ENCODE data around the gene NT5DC4. TPM values are rescaled to one million over a fixed set of nuclear protein-coding genes. Genes with fewer than 3 reads are reported as not detected.

NT5DC4 gene
- total RNA-seq, 1 donor from 2014 or later = not detected

DNA sequence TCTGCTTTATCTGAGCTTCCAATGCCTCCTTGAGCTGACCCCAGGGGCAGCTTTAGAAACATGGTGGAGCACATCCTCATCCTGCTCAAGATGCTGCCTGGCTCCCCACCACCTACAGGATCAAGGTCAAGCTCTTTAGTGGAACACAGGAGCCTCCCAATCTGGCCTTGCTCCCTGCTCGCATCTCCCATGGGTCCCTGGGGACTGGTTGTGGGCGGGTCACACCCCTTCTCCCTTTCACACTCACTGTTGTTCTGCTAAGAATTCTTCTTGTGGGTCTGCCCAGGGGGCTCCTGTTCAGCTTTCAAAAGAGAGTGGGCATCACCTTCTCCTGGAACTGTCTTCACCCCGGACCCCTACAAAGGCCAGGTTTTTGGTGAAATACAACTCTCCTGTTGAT is 8.4 kb upstream of the NT5DC4 start:
- H3K27ac ChIP-seq (ENCODE audit: low read depth, low read length) = no peak overlapping the region
- no peaks in the 10 kb centered on the region for H3K36me3 Mint-ChIP-seq (ENCODE audit: low read depth, unreplicated experiment)
- H3K9me3 Mint-ChIP-seq (ENCODE audit: unreplicated experiment) = peaks cover 5% of the 10 kb centered on the region
- FAIRE-seq (no peak), DNase-seq (ENCODE audit: low read depth) (no peak)
- no peak overlapping the region for H3K4me2 ChIP-seq (ENCODE audit: low read length)
- H3K27me3 Mint-ChIP-seq (ENCODE audit: low read depth, unreplicated experiment) = peaks cover 42% of the 10 kb centered on the region
- no peak overlapping the region for H2AFZ ChIP-seq (ENCODE audit: low read depth, low read length)
- H3K79me2 ChIP-seq (ENCODE audit: insufficient read depth, low read length) = no peaks in the 10 kb centered on the region
- no peaks in the 10 kb centered on the region for H4K20me1 ChIP-seq (ENCODE audit: insufficient read depth, low read length)
- no peak overlapping the region for H3K4me3 Mint-ChIP-seq (ENCODE audit: unreplicated experiment)
- peaks cover 7% of the 10 kb centered on the region for H3K4me1 Mint-ChIP-seq (ENCODE audit: low read depth, unreplicated experiment)
- TF ChIP-seq, protein P1, sequence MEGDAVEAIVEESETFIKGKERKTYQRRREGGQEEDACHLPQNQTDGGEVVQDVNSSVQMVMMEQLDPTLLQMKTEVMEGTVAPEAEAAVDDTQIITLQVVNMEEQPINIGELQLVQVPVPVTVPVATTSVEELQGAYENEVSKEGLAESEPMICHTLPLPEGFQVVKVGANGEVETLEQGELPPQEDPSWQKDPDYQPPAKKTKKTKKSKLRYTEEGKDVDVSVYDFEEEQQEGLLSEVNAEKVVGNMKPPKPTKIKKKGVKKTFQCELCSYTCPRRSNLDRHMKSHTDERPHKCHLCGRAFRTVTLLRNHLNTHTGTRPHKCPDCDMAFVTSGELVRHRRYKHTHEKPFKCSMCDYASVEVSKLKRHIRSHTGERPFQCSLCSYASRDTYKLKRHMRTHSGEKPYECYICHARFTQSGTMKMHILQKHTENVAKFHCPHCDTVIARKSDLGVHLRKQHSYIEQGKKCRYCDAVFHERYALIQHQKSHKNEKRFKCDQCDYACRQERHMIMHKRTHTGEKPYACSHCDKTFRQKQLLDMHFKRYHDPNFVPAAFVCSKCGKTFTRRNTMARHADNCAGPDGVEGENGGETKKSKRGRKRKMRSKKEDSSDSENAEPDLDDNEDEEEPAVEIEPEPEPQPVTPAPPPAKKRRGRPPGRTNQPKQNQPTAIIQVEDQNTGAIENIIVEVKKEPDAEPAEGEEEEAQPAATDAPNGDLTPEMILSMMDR (IDR thresholded peaks at IDR 0.05; ENCODE audit: insufficient read depth, low read depth, low read length) = no peak
- TF ChIP-seq EZH2 (IDR thresholded peaks at IDR 0.05; ENCODE audit: insufficient read depth, low read length) = no peak
- no peak overlapping the region for H3K4me3 ChIP-seq (ENCODE audit: insufficient read depth, low read depth, low read length)
- H3K4me1 ChIP-seq (ENCODE audit: insufficient read depth, low read length) = peaks cover 17% of the 10 kb centered on the region
- no peaks in the 10 kb centered on the region for H3K36me3 ChIP-seq (ENCODE audit: insufficient read depth, low read length)
- H3K9me3 ChIP-seq (ENCODE audit: insufficient read depth, low read depth, low read length) = no peaks in the 10 kb centered on the region
- H3K9ac ChIP-seq (ENCODE audit: low read length) = no peak overlapping the region
- H3K27ac Mint-ChIP-seq (ENCODE audit: unreplicated experiment) = no peak overlapping the region
- H3K27me3 ChIP-seq (ENCODE audit: insufficient read depth, low read length) = peaks cover 3% of the 10 kb centered on the region

DNA sequence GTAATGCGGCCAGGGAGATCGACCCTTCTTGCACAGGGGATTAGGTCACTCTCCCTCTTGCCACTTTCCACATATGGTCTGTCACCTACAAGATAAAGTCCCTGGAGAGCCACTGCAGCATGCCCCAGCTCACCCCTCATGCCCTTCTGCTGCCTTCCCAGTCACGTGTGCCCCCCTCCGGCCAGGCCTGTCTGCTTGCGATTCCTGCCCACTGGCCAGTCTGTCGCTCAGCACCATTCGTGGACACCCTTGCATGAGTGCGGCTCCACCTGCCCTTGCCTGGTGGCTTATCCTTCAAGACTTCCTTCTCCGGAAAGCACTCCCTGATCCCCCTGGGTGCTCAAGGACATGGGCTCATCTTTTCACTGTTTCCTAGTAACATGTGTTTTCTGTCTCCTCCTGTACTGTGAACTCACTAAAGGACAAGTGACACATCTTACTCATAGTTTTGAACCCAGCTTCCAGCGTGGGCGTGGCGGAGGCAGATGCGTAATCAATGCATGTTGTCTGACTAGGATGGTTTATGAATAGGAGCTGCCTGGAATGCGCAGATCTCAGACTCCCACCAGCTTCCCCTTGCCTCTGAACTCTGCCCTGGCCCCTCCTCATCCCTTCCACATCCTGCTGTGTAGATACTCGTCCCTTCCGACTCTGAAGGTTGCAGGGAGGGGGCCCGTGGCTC is 7.8 kb upstream of the NT5DC4 start:
- Histone ChIP-seq H2AFZ (ENCODE audit: low read depth, low read length) (peak overlapping the region; percentile 39), H3K4me2 (ENCODE audit: low read length) (peak overlapping the region; percentile 74), H3K36me3 (ENCODE audit: insufficient read depth, low read length) (no peaks in the 10 kb centered on the region), H4K20me1 (ENCODE audit: insufficient read depth, low read length) (no peaks in the 10 kb centered on the region), H3K79me2 (ENCODE audit: insufficient read depth, low read length) (no peaks in the 10 kb centered on the region), H3K27me3 (ENCODE audit: insufficient read depth, low read length) (peaks cover 3% of the 10 kb centered on the region), H3K9ac (ENCODE audit: low read length) (peak overlapping the region; percentile 57), H3K4me3 (ENCODE audit: insufficient read depth, low read depth, low read length) (no peak overlapping the region), H3K4me1 (ENCODE audit: insufficient read depth, low read length) (peaks cover 17% of the 10 kb centered on the region), H3K27ac (ENCODE audit: low read depth, low read length) (peak overlapping the region; percentile 58), H3K9me3 (ENCODE audit: insufficient read depth, low read depth, low read length) (no peaks in the 10 kb centered on the region)
- Mint-ChIP-seq H3K27ac (ENCODE audit: unreplicated experiment) (no peak overlapping the region), H3K4me3 (ENCODE audit: unreplicated experiment) (no peak overlapping the region), H3K9me3 (ENCODE audit: unreplicated experiment) (peaks cover 5% of the 10 kb centered on the region), H3K36me3 (ENCODE audit: low read depth, unreplicated experiment) (no peaks in the 10 kb centered on the region), H3K27me3 (ENCODE audit: low read depth, unreplicated experiment) (peaks cover 44% of the 10 kb centered on the region), H3K4me1 (ENCODE audit: low read depth, unreplicated experiment) (peaks cover 7% of the 10 kb centered on the region)
- FAIRE-seq = no peak
- TF ChIP-seq, protein P1 (IDR thresholded peaks at IDR 0.05; ENCODE audit: insufficient read depth, low read depth, low read length) = no peak
- no peak for TF ChIP-seq EZH2 (IDR thresholded peaks at IDR 0.05; ENCODE audit: insufficient read depth, low read length)
- peak; percentile 72 for DNase-seq (ENCODE audit: low read depth)

GRCh38 chr2:112713585-112713925 is 7.3 kb upstream of the NT5DC4 start:
- Mint-ChIP-seq H3K9me3 (ENCODE audit: unreplicated experiment) (peaks cover 5% of the 10 kb centered on the region), H3K4me1 (ENCODE audit: low read depth, unreplicated experiment) (peaks cover 7% of the 10 kb centered on the region), H3K27ac (ENCODE audit: unreplicated experiment) (no peak overlapping the region), H3K4me3 (ENCODE audit: unreplicated experiment) (no peak overlapping the region), H3K27me3 (ENCODE audit: low read depth, unreplicated experiment) (peaks cover 47% of the 10 kb centered on the region), H3K36me3 (ENCODE audit: low read depth, unreplicated experiment) (no peaks in the 10 kb centered on the region)
- H3K4me3 ChIP-seq (ENCODE audit: insufficient read depth, low read depth, low read length) = no peak overlapping the region
- H3K79me2 ChIP-seq (ENCODE audit: insufficient read depth, low read length) = no peaks in the 10 kb centered on the region
- DNase-seq (ENCODE audit: low read depth) (no peak), FAIRE-seq (no peak)
- H3K36me3 ChIP-seq (ENCODE audit: insufficient read depth, low read length) = no peaks in the 10 kb centered on the region
- H3K4me2 ChIP-seq (ENCODE audit: low read length) = peak overlapping the region; percentile 74
- TF ChIP-seq EZH2 (IDR thresholded peaks at IDR 0.05; ENCODE audit: insufficient read depth, low read length) = no peak
- TF ChIP-seq, protein P1 (IDR thresholded peaks at IDR 0.05; ENCODE audit: insufficient read depth, low read depth, low read length) = no peak
- peak overlapping the region; percentile 57 for H3K9ac ChIP-seq (ENCODE audit: low read length)
- H3K27me3 ChIP-seq (ENCODE audit: insufficient read depth, low read length) = peaks cover 3% of the 10 kb centered on the region
- H2AFZ ChIP-seq (ENCODE audit: low read depth, low read length) = peak overlapping the region; percentile 39
- H4K20me1 ChIP-seq (ENCODE audit: insufficient read depth, low read length) = no peaks in the 10 kb centered on the region
- peak overlapping the region; percentile 58 for H3K27ac ChIP-seq (ENCODE audit: low read depth, low read length)
- H3K9me3 ChIP-seq (ENCODE audit: insufficient read depth, low read depth, low read length) = no peaks in the 10 kb centered on the region
- peaks cover 17% of the 10 kb centered on the region for H3K4me1 ChIP-seq (ENCODE audit: insufficient read depth, low read length)

All from astrocyte (in vitro differentiated cells and primary cell).